GM18858 (cell line): ENCODE measurements around the gene PATJ.
"Not testable (repeated sequence)": the region's sequence is repeated elsewhere in the genome, so short reads cannot be mapped to it uniquely, and the experiment has no call there.

Source experiments
- ATAC-seq: cut with Tn5 transposase; IDR thresholded peaks from one replicate; pipeline ENCODE4 v1.9.1; 2021; ENCODE audit not compliant: unreplicated experiment

The PATJ gene

GRCh38 chr1:61741711-61742619, at the start of gene PATJ:
Gene PATJ (plus strand): TSS chr1:61742480. CDS start chr1:61762893, 20,413 bp downstream.
- ATAC-seq: peak; percentile 65

DNA sequence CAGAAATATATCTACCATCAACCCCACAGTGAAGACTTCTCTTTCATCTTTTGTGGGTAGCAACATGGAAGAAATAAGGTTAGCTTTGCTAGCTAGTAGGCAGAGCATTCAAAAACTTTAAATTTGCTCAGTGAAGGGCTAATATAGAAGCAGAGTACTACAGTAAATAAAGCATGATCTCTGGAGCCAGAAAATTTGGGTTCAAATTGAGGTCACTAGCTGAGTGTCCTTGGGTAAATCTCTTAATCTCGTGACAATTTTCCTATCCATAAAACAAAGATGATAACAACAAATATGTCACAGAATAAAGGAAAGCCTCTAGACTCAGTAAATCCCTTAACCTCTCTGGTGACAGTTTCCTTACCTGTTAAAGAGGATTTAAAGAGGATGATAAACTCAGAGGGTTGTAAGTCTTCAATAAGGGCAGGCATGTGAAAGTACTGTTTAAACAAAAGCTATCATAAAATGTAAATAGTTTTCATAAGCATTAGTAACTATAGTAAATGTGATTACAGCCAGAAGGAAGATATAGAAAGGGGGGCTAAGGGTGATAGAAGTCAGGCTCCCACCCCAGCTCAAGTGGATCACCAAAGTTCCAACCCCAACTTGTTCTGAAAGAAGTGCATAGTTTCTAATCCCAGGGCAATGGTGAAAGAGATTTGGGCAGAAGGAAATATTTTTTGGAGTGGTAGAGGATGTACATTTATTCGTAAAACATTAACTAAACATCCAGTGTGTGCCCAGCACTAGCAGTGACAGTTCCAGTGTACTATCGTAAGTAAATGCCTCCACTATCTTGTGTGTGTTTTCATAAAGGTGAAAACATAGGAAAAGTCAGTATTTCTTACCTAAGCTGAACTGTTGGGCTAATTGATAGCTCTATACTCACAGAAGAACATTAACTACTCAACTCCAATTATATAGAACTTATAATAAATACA, 42.1 kb upstream of the PATJ start:
- ATAC-seq: no peak

- no peak for ATAC-seq
Measured at GRCh38 chr1:61708953-61709907, 33.0 kb upstream of the PATJ start.

- ATAC-seq: no peak
Measured at GRCh38 chr1:61709908-61710289, 32.4 kb upstream of the PATJ start.

DNA sequence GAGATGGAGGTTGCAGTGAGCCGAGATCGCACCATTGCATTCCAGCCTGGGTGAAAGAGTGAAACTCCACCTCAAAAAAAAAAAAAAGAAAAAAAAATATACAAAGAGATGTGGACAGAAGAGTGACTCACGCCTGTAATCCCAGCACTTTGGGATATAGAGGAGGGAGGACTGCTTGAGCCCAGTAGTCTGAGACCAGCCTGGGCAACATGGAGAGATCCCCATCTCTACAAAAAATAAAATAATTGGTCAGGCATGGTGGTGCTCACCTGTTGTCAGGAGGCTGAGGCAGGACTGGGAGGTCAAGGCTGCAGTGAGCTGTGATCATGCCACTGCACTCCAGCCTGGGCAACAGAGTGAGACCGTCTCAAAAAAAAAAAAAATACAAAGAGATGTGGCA, 31.0 kb upstream of the PATJ start:
- not testable (repeated sequence) for ATAC-seq

DNA sequence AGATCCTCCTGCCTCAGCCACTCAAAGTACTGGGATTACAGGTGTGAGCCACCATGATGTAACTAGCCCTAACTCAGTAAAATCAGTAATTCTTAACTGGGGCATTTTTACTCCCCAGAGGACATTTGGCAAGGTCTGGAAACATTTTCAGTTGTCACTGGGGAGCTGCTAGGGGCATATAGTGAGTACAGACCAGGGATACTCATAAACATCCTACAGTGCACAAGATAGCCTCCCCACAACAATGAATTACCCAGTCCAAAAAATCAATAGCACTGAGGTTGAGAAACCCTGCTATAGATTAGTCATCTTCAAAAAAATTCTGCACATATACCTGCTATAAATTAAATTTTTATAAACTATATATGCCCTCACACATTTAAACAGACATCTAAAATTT, 30.3 kb upstream of the PATJ start:
- no peak for ATAC-seq

DNA sequence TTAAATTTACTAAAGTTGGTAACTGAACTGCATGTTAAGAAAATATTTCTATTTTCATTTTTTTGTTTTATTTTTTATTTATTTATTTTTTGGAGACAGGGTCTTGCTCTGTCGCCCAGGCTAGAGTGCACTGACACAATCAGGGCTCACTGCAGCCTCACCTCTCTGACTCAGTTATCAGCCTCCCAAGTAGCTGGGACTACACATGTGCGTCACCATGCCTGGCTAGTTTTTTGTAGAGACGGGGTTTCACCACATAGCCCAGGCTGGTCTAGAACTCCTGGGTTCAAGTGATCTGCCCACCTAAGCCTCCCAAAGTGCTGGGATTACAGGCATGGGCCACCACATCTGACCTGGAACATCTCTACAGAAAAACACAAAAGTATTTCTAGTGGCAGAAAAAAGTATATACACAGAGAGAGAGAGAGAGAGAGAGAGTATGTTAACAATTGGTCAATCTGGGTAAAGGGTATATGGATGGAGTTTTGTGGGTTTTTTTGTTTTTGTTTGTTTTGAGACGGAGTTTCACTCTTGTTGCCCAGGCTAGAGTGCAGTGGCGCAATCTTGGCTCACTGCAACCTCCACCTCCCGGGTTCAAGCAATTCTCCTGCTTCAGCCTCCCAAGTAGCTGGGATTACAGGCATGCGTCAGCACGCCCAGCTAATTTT, 23.1 kb upstream of the PATJ start:
- not testable (repeated sequence) for ATAC-seq

DNA sequence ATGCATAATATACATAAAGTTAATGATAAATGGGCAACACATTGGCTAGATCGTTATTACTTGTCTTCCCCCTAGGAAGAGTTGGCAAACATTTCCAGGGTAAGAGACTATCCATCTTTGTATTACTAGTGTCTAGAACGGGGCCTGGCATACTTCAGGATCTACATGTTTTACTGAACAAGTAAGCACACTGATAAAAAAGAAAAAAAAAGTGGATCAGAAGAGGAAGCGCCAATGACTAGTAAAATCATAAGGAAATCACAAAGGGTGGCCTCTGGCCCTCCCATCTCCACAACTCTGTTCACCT, 17.8 kb upstream of the PATJ start:
- no peak for ATAC-seq

DNA sequence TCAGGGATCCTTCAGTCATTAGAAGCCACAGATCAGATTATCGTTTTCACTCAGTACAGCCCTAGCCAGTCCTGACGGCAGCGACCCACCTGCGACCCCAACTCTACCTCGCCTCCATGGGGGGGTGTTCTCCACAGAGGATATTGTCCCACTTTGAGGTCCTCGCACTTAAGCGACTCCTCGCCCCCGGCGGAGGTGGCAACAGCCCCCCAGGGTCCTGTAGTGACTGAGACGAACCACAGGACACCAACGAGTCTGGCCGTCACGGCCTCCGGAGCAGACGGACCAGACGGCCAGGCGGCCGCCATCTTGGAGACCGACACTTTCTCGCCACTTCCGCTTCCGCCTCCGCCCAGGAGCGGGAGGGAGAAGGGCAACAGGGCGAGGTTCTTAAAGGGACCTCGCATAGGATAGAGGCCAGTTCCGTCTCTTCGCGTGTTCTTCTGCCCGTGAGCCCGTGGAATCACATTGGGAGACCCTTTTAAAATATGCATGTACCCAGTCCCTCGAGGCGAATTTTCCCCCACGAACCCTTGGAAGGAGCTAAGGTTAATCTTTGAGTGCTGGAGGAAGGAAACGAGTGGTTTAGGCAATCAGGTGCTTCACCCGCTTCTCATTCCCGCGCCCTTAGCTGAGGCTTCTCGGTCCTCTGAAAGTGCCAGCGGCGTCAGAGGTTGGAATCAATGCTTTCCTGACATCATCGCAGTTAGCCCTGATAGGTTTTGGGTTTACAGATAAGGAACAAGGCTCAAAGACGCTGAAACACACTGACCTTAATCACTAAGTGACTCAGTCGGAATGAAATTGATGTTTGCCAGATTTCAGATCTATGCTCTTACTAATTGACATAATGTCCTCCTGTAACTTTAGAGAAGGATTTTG, 17.2 kb upstream of the PATJ start, which contains the start of gene TM2D1:
TM2D1 (minus strand) TSS at position 329 of the 882 bp plus-strand sequence; CDS start at position 308, 21 bp downstream.
- ATAC-seq: peak; percentile 99

DNA sequence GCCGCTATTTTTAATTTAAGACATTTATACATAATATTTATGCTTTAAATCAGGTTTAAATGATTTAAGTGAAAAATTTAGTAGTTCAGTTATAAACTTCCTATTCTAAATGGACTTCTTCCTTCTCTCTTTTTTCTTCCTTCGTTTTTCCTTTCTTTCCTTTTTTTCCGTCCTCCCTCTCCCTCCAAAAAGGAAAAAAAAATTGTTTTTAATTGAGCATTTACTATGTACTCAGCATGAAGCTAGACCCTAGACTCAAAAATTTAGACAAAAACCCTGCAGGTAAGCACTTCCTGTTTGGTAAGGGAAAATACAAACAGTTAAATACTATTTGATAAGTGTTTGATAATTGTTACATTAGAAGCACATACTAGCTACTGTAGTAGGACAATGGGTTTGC, 14.7 kb upstream of the PATJ start:
- ATAC-seq: no peak

DNA sequence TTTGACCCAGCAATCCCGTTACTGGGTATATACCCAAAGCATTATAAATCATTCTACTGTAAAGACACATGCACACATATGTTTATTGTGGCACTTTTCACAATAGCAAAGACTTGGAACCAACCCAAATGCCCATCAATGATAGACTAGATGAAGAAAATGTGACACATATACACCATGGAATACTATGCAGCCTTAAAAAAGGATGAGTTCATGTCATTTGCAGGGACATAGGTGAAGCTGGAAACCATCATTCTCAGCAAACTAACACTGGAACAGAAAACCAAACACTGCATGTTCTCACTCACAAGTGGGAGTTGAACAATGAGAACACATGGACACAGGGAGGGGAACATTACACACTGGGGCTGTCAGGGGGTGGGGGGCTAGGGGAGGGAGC, 11.6 kb upstream of the PATJ start:
- not testable (repeated sequence) for ATAC-seq

GRCh38 chr1:61732726-61733125, 9.6 kb upstream of the PATJ start:
- no peak for ATAC-seq

- no peak for ATAC-seq
Measured at GRCh38 chr1:61740751-61741700, 1.3 kb upstream of the PATJ start.

DNA sequence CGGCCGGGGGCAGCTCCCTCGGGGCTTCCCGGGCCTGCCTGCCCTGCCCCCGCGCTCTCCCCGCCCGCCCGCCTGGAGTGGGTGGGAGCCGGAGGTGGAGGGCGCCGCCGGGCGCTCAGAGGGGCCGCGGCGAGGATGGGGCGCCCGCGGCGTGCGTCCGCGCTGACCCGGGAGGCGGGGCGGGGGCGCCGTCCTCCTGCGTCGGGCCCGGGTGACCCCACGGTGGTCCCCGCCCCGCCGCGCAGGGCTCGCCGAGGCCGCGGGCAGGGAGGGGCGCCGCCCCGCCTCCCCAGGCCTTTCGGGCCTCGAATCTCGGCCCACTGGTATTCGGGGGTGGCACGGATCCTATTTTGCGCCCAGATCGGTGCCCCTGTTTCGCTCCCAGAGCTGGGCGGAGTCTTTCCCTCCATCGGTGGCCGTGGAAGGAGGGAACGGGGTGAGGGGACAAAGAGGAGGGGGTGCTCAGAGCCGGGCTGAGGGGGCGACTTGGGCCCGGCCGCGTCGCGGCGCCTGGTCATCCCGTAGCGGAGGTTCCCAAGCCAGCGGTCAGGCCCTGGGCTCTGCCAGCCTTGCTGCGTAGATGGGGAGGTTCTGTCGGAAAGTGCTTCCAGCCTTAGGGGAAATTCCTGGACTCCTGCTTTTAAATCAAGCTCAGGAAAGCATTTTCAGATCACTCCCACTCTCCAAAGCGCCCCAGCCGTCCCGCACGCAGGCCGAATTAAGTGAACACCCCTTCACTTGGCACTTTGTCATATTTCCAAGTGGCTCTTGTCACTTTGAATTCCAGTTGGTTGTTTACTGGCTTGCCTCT, 545 bp downstream of the PATJ start:
- ATAC-seq: peak; percentile 45

DNA sequence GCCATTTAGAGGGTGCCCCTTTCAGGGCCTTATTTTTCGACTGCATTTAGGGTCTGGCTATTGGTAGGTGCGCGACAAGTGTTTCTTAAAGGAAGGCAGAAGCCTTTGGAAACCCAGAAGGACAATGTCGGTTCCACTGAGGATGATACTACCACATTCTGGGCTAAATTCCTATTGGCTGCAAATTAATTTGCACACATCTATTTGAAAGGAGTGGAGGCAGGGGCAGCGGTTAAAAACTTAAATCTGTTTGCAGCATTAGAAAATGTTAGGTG, 1.1 kb downstream of the PATJ start:
- ATAC-seq: no peak

- no peak for ATAC-seq
Measured at GRCh38 chr1:61743716-61744580, 1.7 kb downstream of the PATJ start.
